Stimulated activated CD4-positive, alpha-beta T cell treated with anti-CD3 and anti-CD28 coated beads, Interleukin-2, amount 100 ng/mL, for 4 hours (primary cell): ENCODE data around the gene DUXA.

Experiments
- DNase-seq: peaks from one replicate; pipeline ENCODE4 v3.0.0-alpha.2; 2020; ENCODE audit warnings: low read depth

DUXA gene

GRCh38 chr19:57105976-57106721 is 61.1 kb downstream of the DUXA start:
- no peak for DNase-seq
